GM10248 (cell line): ENCODE data around the gene PAX5.

Source experiments
- CTCF ChIA-PET: fragments of 300-600 bp; sonication (Branson Sonifier 250); formaldehyde crosslinking; extraction: SDS; loops from one replicate; lab custom pipeline; 2021; ENCODE audit warnings: antibody characterized with exemption; lab: Yijun Ruan, JAX
- POLR2A ChIA-PET: fragments of 350-650 bp; sonication (Branson Sonifier 250); formaldehyde crosslinking; extraction: SDS; loops from one replicate; lab custom pipeline; 2020; ENCODE audit warnings: antibody characterized with exemption; lab: Yijun Ruan, JAX
- DNase-seq: peaks from one replicate; pipeline ENCODE4 v3.0.0; 2012; ENCODE audit errors: extremely low spot score
- TF ChIP-seq, protein P1 (sequence below): IDR thresholded peaks from 2 replicates; pipeline ENCODE4 v1.5.1; 2012; ENCODE audit warnings: mild to moderate bottlenecking, low read depth; ENCODE audit errors: extremely low read depth, missing control alignments, control extremely low read depth

Gene PAX5

DNA sequence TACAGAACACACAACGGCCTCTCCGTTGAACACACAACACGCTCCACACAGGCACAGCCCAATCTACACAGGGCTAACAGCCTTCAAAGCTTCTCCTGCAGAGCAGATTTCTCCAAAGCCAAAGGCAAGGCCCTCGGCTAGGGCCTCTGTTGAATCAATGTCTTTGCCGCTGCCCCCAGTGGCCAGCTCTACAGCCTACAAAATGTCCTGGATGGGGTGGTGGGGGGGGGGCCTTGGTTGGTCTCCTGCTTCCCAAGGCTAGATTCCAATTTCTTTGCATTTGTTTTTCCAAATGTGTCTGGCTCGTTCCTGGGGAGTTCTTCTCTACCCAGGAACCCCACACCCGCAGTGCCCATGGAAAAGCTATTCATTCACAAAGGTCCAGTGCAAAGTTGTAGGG is 167.2 kb downstream of the PAX5 start:
- CTCF ChIA-PET = interaction anchor here (1.0 to 7.8 kb wide), 6 partner anchors 8 to 117 kb away, joined by 3 to 64 read pairs (median 4); no protein-coding TSS in a partner anchor
- no peak for DNase-seq

DNA sequence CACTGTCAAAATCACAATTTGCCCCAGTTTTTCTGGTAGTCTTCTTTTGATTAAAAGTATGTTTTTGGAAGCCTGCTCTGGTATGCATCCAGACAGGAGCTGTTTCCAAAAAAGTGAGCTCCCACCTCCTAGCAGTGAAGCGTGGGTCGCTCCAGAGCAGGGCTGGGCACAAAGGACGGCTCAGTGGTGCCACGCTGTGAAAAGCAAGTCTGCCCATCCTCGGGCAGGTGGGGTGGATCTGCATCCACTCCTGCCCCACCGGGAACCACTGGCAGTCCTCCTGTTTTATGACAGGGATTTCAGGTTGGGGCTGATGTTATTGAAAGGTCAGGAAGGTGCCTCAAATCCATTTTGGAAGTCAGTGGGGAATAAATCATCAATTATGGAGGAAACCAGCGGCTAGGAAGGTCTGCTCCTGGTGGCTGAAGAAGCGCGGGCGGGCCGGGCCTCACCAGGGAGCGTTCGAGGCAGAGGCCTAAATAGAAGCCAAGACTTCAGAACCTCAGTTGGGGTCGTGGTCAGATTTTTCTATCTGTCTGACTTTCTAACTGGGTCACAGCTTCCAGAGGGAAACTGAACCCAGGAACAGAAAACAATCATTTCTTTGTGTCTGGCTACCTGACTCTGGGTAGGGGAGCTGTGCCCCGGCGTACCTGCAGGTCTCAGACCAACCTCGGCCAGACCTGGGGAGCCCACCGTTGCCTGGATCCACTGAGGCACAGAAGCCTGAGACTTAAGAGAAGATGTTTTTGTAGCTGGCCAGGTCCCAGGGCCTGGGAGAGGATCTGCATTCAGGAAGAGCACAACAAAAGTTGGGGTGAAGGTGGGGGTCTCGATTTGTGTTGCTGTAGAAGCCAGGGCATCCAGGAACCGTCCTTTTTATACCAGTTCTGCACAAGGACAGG is 168.1 kb downstream of the PAX5 start:
- POLR2A ChIA-PET = no interaction called here
- CTCF ChIA-PET = interaction anchor here (1.0 to 7.8 kb wide), 6 partner anchors 8 to 117 kb away, joined by 3 to 64 read pairs (median 4); no protein-coding TSS in a partner anchor
- DNase-seq = no peak

More for the DNA sequence above, 167.2 kb downstream of the PAX5 start:
- POLR2A ChIA-PET = no interaction called here
- TF ChIP-seq, protein P1, sequence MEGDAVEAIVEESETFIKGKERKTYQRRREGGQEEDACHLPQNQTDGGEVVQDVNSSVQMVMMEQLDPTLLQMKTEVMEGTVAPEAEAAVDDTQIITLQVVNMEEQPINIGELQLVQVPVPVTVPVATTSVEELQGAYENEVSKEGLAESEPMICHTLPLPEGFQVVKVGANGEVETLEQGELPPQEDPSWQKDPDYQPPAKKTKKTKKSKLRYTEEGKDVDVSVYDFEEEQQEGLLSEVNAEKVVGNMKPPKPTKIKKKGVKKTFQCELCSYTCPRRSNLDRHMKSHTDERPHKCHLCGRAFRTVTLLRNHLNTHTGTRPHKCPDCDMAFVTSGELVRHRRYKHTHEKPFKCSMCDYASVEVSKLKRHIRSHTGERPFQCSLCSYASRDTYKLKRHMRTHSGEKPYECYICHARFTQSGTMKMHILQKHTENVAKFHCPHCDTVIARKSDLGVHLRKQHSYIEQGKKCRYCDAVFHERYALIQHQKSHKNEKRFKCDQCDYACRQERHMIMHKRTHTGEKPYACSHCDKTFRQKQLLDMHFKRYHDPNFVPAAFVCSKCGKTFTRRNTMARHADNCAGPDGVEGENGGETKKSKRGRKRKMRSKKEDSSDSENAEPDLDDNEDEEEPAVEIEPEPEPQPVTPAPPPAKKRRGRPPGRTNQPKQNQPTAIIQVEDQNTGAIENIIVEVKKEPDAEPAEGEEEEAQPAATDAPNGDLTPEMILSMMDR = no peak

GRCh38 chr9:36864491-36865410 is 169.3 kb downstream of the PAX5 start:
- ChIA-PET CTCF (interaction anchor here (0.9 to 7.8 kb wide), 3 partner anchors 9 to 134 kb away, joined by 3 to 64 read pairs (median 3); no protein-coding TSS in a partner anchor), POLR2A (no interaction called here)
- TF ChIP-seq, protein P1 = no peak
- no peak for DNase-seq

More for the DNA sequence above, 168.1 kb downstream of the PAX5 start:
- TF ChIP-seq, protein P1 = no peak

DNA sequence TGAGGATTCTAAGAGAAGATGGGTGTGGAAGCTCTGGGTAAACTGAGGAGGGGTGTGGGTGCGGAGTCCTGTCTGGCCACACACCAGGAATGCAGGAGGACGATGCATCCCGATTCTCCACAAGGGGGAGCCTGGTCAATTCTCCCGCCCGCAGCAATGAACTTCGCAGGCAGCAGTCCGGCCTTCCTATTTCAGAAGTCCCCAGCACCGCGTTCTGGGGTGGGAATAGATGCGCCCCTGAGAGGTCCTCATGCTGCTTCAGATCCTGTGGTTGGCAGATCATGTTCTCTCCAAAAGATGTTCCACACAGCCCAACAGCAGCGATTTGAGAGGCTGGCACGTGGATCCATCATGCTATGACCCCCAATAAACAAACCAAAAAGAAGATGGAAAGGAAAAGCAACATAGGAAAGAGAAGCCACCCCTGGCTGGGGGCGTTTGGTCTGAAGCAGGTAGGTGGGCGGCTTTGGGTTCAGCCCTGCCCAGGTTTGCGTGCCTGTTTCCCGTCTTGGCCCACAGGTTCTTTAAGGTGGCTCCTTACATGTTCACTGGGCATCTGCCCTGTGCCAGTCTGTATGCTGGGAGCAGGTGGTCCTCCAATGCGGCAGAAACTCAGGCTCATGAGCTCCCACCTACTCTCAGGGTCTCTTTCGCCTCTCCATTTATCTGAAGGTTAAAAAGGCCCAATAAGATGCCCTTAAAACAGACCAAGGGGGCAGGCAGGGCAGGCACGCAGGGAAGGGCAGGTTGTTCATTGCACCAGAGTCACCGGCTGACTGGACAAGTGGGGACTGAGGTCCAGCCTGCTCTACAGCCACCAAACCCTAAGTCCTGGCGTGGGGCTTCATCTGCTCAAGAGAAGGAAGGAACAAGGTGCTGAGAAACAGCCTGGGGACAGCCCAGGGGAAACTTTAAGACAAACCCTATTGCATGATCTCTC is 171.6 kb downstream of the PAX5 start:
- TF ChIP-seq, protein P1 = no peak
- no peak for DNase-seq
- CTCF ChIA-PET = interaction anchor here (7.8 kb wide), 1 partner anchor 12 kb away, joined by 64 read pairs; no protein-coding TSS in a partner anchor
- POLR2A ChIA-PET = no interaction called here

DNA sequence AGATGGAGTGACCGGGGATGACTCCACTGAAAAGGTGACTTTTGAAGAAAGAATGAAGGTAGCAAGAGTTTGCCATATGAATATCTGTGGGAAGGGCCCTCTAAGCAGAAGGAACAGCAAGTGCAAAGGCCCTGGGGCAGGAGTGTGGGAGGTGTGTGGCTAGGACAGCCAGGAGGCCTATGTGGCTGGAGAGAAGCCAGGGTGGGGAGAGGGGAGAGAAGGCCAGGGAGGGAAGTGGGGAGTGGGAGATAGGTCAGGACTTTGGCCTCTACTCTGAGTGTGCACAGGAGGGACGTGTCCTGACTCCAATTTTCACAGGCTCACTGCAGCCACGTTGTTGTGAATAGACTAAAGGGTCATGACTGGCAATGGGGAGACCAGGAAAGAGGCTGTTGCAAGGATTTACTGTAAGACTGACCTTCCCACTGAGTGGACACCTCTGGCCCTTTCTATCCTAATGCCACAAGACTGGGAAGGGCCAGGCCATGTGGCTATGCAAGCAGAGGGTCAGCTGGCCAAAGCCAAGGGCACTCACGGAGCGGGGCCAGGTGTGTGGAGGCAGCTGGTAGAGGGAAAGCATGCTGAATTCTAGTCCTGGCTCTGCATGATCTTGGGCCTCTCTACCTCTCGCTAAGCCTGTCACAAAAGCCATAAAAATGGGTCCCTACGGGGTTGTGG is 172.4 kb downstream of the PAX5 start:
- TF ChIP-seq, protein P1 = no peak
- DNase-seq = no peak
- ChIA-PET POLR2A (no interaction called here), CTCF (interaction anchor here (7.8 kb wide), 1 partner anchor 13 kb away, joined by 64 read pairs; no protein-coding TSS in a partner anchor)
